Tibial artery (tissue), 4 donors: Measurements from ENCODE around the gene PPP2R3C.
"Not testable (repeated sequence)": the region's sequence is repeated elsewhere in the genome, so short reads cannot be mapped to it uniquely, and the experiment has no call there.

Experiments
- DNase-seq, 2 donors: peaks; one replicate each; pipeline ENCODE4 v3.0.0-alpha.2; 2019
- H3K27ac ChIP-seq, 2 donors: fragments of 200-600 bp; sonication (generic) in 1 of 2; 1 replicate in 1 of 2; 2 replicates in 1 of 2; pipeline ENCODE4 v1.5.1; 2018 to 2019; ENCODE audit warnings: mild to moderate bottlenecking in 1 of 2
- H3K27me3 ChIP-seq, 2 donors: fragments of 200-600 bp; sonication (generic) in 1 of 2; one replicate each; pipeline versions ENCODE4 v1.5.1 to v1.6.0; 2016 to 2019
- H3K36me3 ChIP-seq, 3 donors: fragments of 200-600 bp; sonication (generic) in 2 of 3; one replicate each; pipeline ENCODE4 v1.5.1; 2016 to 2019; ENCODE audit warnings: mild to moderate bottlenecking in 2 of 3
- H3K4me1 ChIP-seq, 4 donors: fragments of 200-600 bp; sonication (generic) in 2 of 4; 1 replicate in 3 of 4; 2 replicates in 1 of 4; pipeline ENCODE4 v1.5.1; 2016 to 2019
- H3K4me3 ChIP-seq, 2 donors: fragments of 200-600 bp; sonication (generic) in 1 of 2; 1 replicate in 1 of 2; 2 replicates in 1 of 2; pipeline ENCODE4 v1.5.1; 2018 to 2019; ENCODE audit warnings: mild to moderate bottlenecking in 2 of 2
- H3K9me3 ChIP-seq, 3 donors: fragments of 200-600 bp; sonication (generic) in 1 of 3; one replicate each; pipeline ENCODE4 v1.5.1; 2016 to 2019
- intact Hi-C: fragments of 100-400 bp; cut with DNase I; formaldehyde crosslinking; loops from one replicate; pipeline ENCODE4 v1.15.0; 2023; ENCODE audit warnings: low total_unique reads
- TF ChIP-seq, protein P1 (sequence below), 2 experiments: fragments of 200-600 bp in 1 of 2; fragments of 450-650 bp in 1 of 2; IDR thresholded peaks; one replicate each; pipeline ENCODE4 v1.5.1; 2017 to 2019; ENCODE audit warnings: antibody characterized with exemption in 2 of 2, mild to moderate bottlenecking in 1 of 2, moderate library complexity in 1 of 2

Gene PPP2R3C

DNA sequence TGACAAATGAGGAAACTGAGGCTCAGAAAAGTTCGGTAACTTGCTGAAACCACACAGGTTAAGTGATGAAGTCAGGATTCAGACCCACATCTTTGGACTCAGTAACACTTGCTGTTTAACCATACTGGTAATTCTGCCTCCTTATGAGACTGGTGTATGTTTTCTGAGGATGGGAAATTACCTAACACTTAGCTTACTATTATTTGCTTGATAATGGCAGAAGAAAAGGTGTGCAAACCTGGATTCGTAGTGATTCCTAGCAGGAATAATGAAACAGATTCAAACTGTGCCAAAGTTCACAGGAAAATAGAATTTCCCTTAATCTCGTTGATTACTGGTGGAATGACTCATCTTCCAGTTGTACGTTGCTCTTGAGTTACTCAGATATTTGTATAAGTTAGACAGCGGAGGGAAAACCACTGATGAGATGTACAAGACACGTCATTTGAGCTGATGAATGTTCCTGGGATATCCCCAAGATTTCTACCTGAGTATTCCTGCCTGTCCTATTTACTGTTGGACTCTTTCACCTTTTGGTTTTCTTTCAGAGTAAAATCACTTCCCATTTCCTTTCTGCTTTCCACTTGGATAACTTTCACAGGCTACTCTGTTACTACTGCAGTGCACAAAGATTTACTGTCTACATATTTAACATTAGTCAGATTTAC lies 38.1 kb upstream of the PPP2R3C start:
- TF ChIP-seq, protein P1, sequence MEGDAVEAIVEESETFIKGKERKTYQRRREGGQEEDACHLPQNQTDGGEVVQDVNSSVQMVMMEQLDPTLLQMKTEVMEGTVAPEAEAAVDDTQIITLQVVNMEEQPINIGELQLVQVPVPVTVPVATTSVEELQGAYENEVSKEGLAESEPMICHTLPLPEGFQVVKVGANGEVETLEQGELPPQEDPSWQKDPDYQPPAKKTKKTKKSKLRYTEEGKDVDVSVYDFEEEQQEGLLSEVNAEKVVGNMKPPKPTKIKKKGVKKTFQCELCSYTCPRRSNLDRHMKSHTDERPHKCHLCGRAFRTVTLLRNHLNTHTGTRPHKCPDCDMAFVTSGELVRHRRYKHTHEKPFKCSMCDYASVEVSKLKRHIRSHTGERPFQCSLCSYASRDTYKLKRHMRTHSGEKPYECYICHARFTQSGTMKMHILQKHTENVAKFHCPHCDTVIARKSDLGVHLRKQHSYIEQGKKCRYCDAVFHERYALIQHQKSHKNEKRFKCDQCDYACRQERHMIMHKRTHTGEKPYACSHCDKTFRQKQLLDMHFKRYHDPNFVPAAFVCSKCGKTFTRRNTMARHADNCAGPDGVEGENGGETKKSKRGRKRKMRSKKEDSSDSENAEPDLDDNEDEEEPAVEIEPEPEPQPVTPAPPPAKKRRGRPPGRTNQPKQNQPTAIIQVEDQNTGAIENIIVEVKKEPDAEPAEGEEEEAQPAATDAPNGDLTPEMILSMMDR (IDR thresholded peaks at IDR 0.05), result no peak
- no peak overlapping the region for H3K4me3 ChIP-seq
- peaks cover 0 to 11% (median 0%) of the 10 kb centered on the region in 3 donors for H3K36me3 ChIP-seq
- no peak overlapping the region for H3K27ac ChIP-seq
- no peaks in the 10 kb centered on the region for H3K27me3 ChIP-seq
- intact Hi-C loops, result no loop called here
- no peak for DNase-seq
- no peaks in the 10 kb centered on the region for H3K9me3 ChIP-seq
- H3K4me1 ChIP-seq, result no peaks in the 10 kb centered on the region

DNA sequence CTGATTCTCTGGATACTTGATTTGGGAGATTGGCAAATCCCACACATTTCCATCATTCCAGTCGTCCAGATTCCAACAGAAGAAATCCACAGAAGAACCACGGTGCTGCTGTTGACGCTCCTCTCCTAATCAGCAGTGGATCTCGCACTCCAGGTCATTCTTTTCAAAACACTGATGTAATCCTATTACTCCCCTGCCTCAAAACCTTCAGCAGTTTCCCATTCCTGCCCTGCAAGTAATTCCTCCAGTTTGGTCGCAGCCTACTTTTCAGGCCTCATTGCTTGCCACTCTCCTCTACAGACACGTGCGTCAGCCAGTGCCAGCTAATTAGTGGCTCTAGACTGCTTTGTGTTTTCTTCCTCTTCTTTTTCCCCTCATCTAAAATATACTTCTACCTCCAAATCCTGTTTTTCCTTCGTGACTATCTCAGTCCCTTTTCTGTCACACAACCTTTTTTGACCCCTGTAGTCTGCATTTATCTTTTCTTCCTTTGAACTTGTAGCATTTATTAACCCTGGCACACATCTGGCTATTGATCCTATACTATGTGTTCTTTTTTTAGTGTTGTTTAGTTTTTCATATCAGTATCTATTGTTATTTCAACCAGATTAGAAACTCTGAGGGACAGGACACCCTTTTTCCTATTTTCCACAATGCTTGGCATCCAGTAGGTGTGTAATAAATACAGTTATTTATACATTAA lies 37.3 kb upstream of the PPP2R3C start:
- TF ChIP-seq, protein P1 (IDR thresholded peaks at IDR 0.05), result no peak
- DNase-seq, result no peak
- Histone ChIP-seq H3K4me3 (no peak overlapping the region), H3K27me3 (no peaks in the 10 kb centered on the region), H3K4me1 (no peaks in the 10 kb centered on the region), H3K36me3 (peaks cover 0 to 7% (median 0%) of the 10 kb centered on the region in 3 donors), H3K27ac (no peak overlapping the region), H3K9me3 (no peaks in the 10 kb centered on the region)
- intact Hi-C loops, result no loop called here

DNA sequence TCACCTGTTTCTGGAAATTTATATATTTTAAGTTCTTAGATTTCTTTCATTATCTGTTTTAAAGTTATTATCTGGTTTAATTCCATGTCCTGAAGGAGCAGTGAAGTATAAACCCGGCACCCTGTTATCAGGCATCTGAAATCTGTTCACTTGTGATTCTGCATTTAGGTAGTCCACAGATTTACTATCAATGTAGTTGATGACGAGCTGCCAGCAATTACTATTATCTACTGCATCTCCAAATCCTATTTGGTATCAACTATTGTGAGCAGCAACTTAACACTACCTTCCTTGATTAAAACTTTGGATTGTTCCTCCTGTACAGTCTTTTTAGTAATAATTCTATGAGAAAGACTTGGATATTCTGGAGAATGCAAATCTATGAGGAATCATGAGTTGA lies 36.7 kb upstream of the PPP2R3C start:
- no peak for DNase-seq
- Histone ChIP-seq H3K4me1 (no peaks in the 10 kb centered on the region), H3K9me3 (no peaks in the 10 kb centered on the region), H3K27me3 (no peaks in the 10 kb centered on the region), H3K27ac (no peak overlapping the region), H3K4me3 (no peak overlapping the region), H3K36me3 (peaks cover 0 to 7% (median 0%) of the 10 kb centered on the region in 3 donors)
- TF ChIP-seq, protein P1 (IDR thresholded peaks at IDR 0.05), result no peak
- intact Hi-C loops, result no loop called here

DNA sequence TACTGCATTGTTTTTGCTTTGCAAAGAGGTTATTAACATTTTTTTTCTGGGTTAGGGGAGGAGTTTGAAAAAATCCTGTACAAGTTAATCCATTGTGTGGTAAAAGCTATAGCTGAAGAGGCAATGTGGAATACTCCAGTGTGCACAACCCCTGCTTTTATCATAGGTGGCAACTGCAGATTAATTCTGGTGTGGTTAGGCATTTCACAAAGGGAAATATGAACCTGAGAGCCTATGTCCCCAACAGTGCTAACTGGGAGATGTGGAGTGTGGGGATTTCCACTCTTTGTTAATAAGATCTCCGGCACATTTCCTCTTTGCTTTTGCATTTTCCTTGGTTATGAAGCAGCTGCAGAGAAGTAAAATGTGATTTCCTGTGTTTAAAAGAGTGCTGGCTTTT lies 34.2 kb upstream of the PPP2R3C start:
- H3K9me3 ChIP-seq, result no peaks in the 10 kb centered on the region
- DNase-seq, result no peak
- H3K4me3 ChIP-seq, result no peak overlapping the region
- TF ChIP-seq, protein P1 (IDR thresholded peaks at IDR 0.05), result no peak
- intact Hi-C loops, result no loop called here
- no peak overlapping the region for H3K27ac ChIP-seq
- H3K27me3 ChIP-seq, result no peaks in the 10 kb centered on the region
- H3K4me1 ChIP-seq, result no peaks in the 10 kb centered on the region
- H3K36me3 ChIP-seq, result peaks cover 0 to 18% (median 0%) of the 10 kb centered on the region in 3 donors

DNA sequence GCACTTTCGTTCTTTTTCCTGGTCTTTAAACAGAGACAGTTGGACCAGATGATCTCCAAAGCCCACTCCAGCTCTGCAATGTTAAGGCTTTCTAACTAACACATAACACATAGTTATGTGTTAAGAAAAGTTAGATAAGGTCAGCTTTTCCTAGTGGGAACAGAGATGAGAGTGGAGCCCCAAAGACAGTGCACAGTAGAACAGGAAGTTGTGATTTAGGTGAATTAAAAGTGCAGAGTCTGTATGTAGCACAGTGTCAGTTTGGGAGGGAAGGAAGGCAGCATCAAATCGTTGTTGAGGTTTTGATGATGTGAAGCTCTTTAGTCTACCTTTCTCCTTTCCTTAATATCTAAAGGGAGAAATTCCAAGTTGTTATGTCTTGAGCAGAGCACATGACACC lies 32.2 kb upstream of the PPP2R3C start:
- H3K27ac ChIP-seq, result no peak overlapping the region
- TF ChIP-seq, protein P1 (IDR thresholded peaks at IDR 0.05), result no peak
- no peaks in the 10 kb centered on the region for H3K9me3 ChIP-seq
- no peaks in the 10 kb centered on the region for H3K27me3 ChIP-seq
- no peak for DNase-seq
- H3K4me1 ChIP-seq, result no peaks in the 10 kb centered on the region
- no peak overlapping the region for H3K4me3 ChIP-seq
- H3K36me3 ChIP-seq, result peaks cover 0 to 19% (median 0%) of the 10 kb centered on the region in 3 donors
- intact Hi-C loops, result no loop called here

DNA sequence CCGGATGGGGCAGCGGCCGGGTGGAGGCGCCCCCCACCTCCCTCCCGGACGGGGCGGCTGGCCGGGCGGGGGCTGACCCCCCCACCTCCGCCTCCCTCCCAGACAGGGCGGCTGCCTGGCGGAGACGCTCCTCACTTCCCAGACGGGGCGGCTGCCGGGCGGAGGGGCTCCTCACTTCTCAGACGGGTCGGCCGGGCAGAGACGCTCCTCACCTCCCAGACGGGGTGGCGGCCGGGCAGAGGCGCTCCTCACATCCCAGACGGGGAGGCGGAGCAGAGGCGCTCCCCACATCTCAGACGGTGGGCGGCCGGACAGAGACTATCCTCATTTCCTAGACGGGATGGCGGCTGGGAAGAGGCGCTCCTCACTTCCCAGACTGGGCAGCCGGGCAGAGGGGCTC lies 30.7 kb upstream of the PPP2R3C start:
- H3K27me3 ChIP-seq, H3K9me3 ChIP-seq, intact Hi-C loops, H3K27ac ChIP-seq, DNase-seq, H3K4me1 ChIP-seq, H3K4me3 ChIP-seq: not testable (repeated sequence)
- peaks cover 0 to 21% (median 0%) of the 10 kb centered on the region in 3 donors for H3K36me3 ChIP-seq
